ENCODE results near the gene FAM50B.

Gene FAM50B

GRCh38 chr6:3898265-3898994 lies 49.3 kb downstream of the FAM50B start:
- DNase-seq: no peak

- DNase-seq: no peak
Measured at GRCh38 chr6:3899061-3899460, 49.9 kb downstream of the FAM50B start.

DNA sequence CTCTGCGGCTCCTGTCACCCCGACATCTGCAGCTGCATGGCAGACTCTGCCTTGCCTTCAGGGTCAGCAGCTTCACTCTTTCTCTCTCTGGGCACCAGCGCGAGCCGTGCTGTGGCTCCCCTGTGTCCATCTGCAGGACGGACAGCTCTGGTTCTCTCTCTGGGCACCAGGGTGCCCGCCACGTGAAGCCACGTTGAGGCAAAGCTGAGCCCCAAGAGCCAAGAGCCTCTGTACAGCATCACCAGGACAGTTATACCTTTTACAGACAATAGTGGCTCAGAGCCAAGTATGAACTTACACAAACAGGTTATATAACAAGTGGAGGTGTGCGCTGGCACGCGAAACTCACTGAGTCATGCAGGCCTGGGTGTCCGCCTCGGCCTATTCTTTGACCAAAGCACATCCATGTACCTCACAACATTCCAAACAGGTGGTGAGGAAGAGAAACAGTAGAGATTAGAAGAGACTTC lies 50.8 kb downstream of the FAM50B start:
- DNase-seq: no peak

Data from activated CD4-positive, CD25-positive, alpha-beta regulatory T cell (primary cell).